SK-N-MC (cell line): ENCODE measurements around the gene TIMM17A.

ENCODE experiments used
- EZH2 ChIP-seq: fragments of 200-600 bp; sonication (generic); IDR thresholded peaks from one replicate; pipeline ENCODE4 v1.6.1; 2017; ENCODE audit warnings: antibody characterized with exemption
- FOXP2 ChIP-seq: optimal IDR thresholded peaks from 2 replicates; pipeline ENCODE3; 2011; ENCODE audit warnings: mild to moderate bottlenecking, moderate library complexity; ENCODE audit not compliant: insufficient read depth; ENCODE audit errors: extremely low read length, control extremely low read depth
- POLR2AphosphoS5 ChIP-seq: IDR thresholded peaks from 2 replicates; pipeline ENCODE4 v1.6.1; 2012; ENCODE audit warnings: mild to moderate bottlenecking, low read depth, low read length, borderline replicate concordance

DNA sequence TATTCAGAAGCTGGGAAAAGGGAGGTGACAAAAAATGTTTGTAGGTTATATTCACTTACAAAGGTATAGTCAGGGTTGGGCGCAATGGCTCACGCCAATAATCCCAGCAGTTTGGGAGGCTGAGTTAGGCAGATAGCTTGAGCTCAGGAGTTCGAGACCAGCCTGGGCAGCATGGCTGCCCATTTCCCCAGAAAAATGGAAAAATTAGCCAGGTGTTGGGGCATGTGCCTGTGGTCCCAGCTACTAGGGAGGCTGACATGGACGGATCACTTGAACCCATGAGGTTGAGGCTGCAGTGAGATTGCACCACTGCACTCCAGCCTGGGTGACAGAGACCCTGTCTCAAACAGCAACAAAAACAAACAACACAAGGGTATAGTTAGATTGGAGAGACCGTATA is 3.0 kb downstream of the TIMM17A start:
- TF ChIP-seq EZH2 (no peak), FOXP2 (no peak), POLR2AphosphoS5 (no peak)
